Hair follicular keratinocyte (primary cell): ENCODE measurements around the gene FSIP2. TPM values are rescaled to one million over a fixed set of nuclear protein-coding genes. Genes with fewer than 3 reads are reported as not detected.

Source experiments
- total RNA-seq: library from RNA; depleted of rRNA; stranded (reverse); fragments of >200 nt; gene quantifications from 2 replicates; pipeline ENCODE4 v1.2.3, GENCODE V29; 2015

The FSIP2 gene, protein sequence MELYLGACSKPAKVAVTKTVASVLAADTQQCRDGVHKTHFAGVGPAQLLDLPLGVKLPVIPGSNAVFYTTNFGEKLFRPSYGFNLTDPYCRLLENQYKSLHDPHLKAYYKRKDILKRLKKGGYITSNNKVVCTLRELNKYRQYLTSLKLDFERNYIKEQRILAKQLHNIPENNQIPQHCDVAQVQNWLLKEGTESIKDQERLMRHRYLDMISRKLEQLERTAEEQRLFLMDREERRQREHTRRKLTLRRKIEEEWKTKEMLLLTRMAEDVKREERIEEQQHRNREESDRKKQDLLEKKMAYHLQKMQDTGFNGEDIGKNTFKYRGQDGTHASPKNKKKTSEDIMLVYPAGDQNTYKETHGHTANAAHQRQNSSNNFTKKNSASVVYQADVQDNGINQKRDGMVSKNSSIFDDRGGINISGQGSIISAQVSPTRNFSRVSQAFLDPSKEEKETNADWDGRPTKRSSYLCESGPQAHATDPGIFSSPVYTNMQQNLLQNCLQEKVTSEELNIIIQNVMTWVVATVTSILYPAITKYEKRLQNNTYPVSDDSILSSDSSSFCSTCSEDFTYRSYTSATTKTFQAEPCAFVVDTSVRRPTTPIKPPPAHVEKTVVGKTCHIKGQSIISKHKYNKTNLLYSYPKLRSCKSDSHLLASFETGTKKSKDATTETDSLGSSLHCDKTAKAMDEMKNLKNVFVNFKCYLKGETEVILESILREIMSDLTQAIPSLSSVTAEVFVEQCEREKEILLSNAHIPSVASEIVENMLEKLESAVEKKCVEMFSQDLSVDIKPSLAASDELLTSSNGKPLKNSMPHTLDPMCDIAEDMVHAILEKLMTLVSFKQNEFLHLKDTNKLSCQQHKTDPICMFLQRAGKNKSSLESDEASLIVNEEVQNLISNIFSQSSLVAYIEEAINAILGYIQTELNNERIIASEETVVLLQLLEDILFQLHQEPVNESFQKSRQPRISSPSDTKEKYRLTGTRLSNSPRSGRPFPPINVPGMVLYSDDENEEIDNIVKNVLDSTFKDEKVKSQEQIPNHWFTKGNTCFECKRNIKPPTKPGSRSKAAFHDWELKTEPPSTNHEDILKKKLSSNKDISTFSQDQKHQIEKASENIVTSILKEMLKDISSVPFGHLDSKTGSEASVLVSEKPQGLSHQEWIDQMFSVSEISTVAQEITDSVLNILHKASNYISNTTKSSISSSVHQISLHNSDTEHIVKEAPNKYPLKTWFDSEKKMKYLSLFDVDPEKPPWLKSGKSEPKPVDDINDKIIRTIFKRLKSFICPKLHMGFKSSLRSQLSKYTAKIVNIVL (N-terminal part only)
- total RNA-seq, result 0.08 TPM in 2 replicates

DNA sequence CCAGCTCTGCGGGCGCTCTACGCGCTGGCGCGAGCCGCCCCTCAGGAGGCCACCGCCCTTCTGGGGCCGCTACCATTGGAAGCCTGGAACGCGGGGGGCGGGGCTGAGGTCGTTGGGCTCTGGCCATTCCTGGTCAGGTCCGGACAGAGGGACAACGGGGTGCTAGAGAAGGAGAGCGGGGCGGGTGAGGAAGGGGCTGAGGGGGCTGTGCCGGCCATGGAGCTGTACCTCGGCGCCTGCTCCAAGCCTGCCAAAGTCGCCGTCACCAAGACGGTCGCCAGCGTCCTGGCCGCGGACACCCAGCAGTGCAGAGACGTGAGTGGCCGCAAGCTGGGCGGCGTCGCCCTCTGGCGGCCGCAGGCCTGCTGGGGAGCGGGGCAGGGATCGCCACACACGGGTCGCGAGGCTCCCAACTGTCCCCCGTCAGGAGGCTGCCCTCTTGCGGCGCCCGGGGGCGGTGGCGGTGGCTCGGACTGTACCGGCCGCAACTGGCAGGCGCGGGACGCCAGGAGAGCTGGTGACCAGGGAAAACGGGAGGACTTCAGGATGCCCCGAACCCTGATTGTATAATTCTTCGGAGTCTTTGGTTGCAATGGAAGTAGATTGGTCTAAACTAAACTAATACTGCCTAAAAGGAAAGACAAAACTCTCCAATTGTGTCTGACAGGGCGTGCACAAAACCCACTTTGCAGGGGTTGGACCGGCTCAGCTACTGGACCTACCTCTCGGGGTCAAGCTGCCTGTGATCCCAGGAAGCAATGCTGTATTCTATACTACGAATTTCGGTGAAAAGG lies at the start of gene FSIP2:
Gene FSIP2, plus strand, starts transcription at position 126 of the 794 bp plus-strand sequence. Its CDS starts 91 bp downstream, at position 217.

